ENCODE measurements around the gene TRIM65. TPM values are rescaled to one million over a fixed set of nuclear protein-coding genes. Genes with fewer than 3 reads are reported as not detected.
A peak's percentile ranks its signal among the peaks of the same experiment; 100 is the strongest.

Gene TRIM65
- polyA plus RNA-seq, 1 experiment, result 6.5 TPM

DNA sequence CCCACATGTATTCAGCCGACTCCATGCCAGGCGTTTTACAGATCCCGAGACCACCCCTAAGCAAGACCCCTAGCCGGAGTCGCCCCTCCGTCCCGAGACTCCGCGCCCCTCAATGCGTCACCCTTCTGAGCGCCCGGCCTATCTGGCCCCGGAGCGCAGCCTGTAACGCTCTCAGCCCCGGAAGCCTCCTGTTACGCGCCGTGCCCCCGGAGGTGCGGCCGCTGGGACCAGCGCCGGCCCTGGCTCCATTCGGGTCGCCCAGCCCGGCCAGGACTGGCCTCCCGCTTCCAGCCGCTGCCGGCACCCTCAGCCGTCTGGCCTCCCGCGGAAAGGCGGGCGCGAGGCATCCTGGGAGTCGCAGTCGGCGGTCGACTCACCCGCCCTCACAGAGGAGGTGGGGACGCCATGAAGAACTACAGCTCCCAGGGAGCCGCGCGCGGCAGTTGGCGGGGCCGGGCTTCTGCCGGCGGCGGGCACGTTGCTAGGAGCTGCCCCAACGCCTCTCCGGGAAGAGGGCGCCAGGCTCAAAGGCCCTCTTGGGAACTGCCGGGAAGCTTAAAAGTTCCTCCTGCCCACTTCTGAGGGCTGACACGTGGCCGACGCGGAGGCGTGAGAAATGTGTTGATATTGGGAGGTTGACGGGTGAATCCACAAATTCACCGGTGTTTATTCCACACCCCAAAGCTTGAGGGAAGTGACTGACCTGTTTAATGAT is 44.1 kb upstream of the TRIM65 start, which contains the start of gene FBF1:
Gene FBF1, minus strand, starts transcription at position 316 of the 715 bp plus-strand sequence. CDS start 2,893 bp downstream, outside the sequence.
- 0 out of 2 replicates have a peak, but pooled peaks have one; percentile 8 for TF ChIP-seq CTCF (IDR thresholded peaks at IDR 0.05; ENCODE audit: low read depth, low read length)

DNA sequence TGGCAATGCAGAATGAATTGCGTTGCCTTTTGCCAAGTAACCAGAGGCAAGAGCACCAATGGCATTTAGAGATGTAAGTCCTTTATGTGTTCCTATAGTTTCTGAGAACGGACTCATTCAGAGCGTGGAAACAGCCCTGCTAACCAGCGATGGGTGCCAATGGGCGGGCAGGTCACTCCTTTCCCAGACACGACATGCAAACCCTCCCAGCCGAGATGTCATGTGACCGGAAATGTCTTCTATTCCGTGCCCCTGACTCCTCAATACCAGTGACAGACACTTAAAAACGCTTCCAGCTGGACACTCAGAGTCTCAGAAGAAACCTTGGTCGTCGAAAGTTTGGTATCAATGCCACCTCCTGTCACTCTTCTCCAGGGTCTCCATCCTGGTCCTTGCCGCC is 40.9 kb upstream of the TRIM65 start:
- no peak for DNase-seq (ENCODE audit: low read depth, low spot score)
- H3K9me3 ChIP-seq (ENCODE audit: control insufficient read depth, insufficient read depth, low read length), result no peaks in the 10 kb centered on the region
- H3K27ac ChIP-seq (ENCODE audit: low read depth, low read length), result no peak overlapping the region
- no peaks in the 10 kb centered on the region for H3K27me3 ChIP-seq (ENCODE audit: control insufficient read depth, insufficient read depth, low read length)
- ChIA-PET POLR2A (no interaction called here), CTCF (no interaction called here)
- no peak overlapping the region for H3K4me3 ChIP-seq (ENCODE audit: low read depth, low read length)
- no peak for TF ChIP-seq CTCF (IDR thresholded peaks at IDR 0.05; ENCODE audit: low read depth, low read length)

More for the DNA sequence above, 44.1 kb upstream of the TRIM65 start, which contains the start of gene FBF1:
- CTCF ChIA-PET, result no interaction called here
- H3K27me3 ChIP-seq (ENCODE audit: control insufficient read depth, insufficient read depth, low read length), result no peaks in the 10 kb centered on the region
- no peaks in the 10 kb centered on the region for H3K9me3 ChIP-seq (ENCODE audit: control insufficient read depth, insufficient read depth, low read length)
- H3K27ac ChIP-seq (ENCODE audit: low read depth, low read length), result no peak within 1 kb of the TSS
- DNase-seq (ENCODE audit: low read depth, low spot score), result peak; percentile 79
- peak within 1 kb of the TSS; percentile 80 for H3K4me3 ChIP-seq (ENCODE audit: low read depth, low read length)
- POLR2A ChIA-PET, result interaction anchor here (0.5 to 1.1 kb wide), 6 partner anchors 11 to 713 kb away, joined by 3 to 6 read pairs (median 5); partner anchors contain the start of genes ACOX1, TEN1 and WBP2

DNA sequence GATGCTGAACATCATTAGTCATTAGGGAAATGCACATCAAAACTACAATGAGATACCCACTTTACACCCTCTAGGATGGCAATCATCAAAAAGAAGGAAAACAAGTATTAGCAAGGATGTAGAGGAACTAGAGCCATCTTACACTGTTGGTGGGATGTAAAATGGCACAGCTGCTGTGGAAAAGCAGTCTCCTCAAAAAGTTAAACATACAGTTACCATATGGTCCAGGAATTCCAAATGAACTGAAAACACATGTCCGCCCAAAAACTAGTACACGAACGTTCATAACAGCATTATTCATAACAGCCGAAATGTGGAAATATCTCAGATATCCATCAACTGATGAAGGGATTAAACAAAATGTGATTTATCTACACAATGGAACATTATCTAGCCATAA is 37.1 kb upstream of the TRIM65 start:
- no peaks in the 10 kb centered on the region for H3K9me3 ChIP-seq (ENCODE audit: control insufficient read depth, insufficient read depth, low read length)
- no peaks in the 10 kb centered on the region for H3K27me3 ChIP-seq (ENCODE audit: control insufficient read depth, insufficient read depth, low read length)
- ChIA-PET CTCF (interaction anchor here (1.1 kb wide), 1 partner anchor 80 kb away, joined by 3 read pairs; no protein-coding TSS in a partner anchor), POLR2A (interaction anchor here (0.5 kb wide), 1 partner anchor 150 kb away, joined by 3 read pairs; no protein-coding TSS in a partner anchor)
- peak; percentile 21 for DNase-seq (ENCODE audit: low read depth, low spot score)
- no peak for TF ChIP-seq CTCF (IDR thresholded peaks at IDR 0.05; ENCODE audit: low read depth, low read length)
- no peak overlapping the region for H3K27ac ChIP-seq (ENCODE audit: low read depth, low read length)
- H3K4me3 ChIP-seq (ENCODE audit: low read depth, low read length), result no peak overlapping the region

GRCh38 chr17:75932852-75933251 is 36.1 kb upstream of the TRIM65 start:
- ChIA-PET CTCF (no interaction called here), POLR2A (no interaction called here)
- no peak overlapping the region for H3K4me3 ChIP-seq (ENCODE audit: low read depth, low read length)

More at GRCh38 chr17:75932852-75933251, 36.1 kb upstream of the TRIM65 start:
- H3K27ac ChIP-seq (ENCODE audit: low read depth, low read length), result no peak overlapping the region
- TF ChIP-seq CTCF (IDR thresholded peaks at IDR 0.05; ENCODE audit: low read depth, low read length), result no peak
- no peaks in the 10 kb centered on the region for H3K27me3 ChIP-seq (ENCODE audit: control insufficient read depth, insufficient read depth, low read length)
- no peak for DNase-seq (ENCODE audit: low read depth, low spot score)
- H3K9me3 ChIP-seq (ENCODE audit: control insufficient read depth, insufficient read depth, low read length), result no peaks in the 10 kb centered on the region

Data from AG04450 (cell line).